ENCODE data around the gene JAKMIP1.

The JAKMIP1 gene

GRCh38 chr4:6048537-6048936 lies 151.8 kb downstream of the JAKMIP1 start:
- H3K27ac ChIP-seq = no peak overlapping the region
- H2AFZ ChIP-seq = no peak overlapping the region
- H3K9me3 ChIP-seq (ENCODE audit: control insufficient read depth, low read length) = no peaks in the 10 kb centered on the region
- no peak overlapping the region for H3K4me2 ChIP-seq (ENCODE audit: low read length)
- H3K79me2 ChIP-seq = no peaks in the 10 kb centered on the region
- no peak overlapping the region for H3K9ac ChIP-seq
- TF ChIP-seq CTCF (IDR thresholded peaks at IDR 0.05) = no peak
- no peaks in the 10 kb centered on the region for H3K36me3 ChIP-seq (ENCODE audit: control insufficient read depth, insufficient read depth, low read length)
- peaks cover 2% of the 10 kb centered on the region for H3K27me3 ChIP-seq (ENCODE audit: control insufficient read depth, insufficient read depth, low read length)
- no peaks in the 10 kb centered on the region for H3K4me1 ChIP-seq
- no peak overlapping the region for H3K4me3 ChIP-seq (ENCODE audit: low read depth, low read length)

GRCh38 chr4:6047130-6047673 lies 153.1 kb downstream of the JAKMIP1 start:
- no peaks in the 10 kb centered on the region for H3K4me1 ChIP-seq
- no peak overlapping the region for H3K4me3 ChIP-seq (ENCODE audit: low read depth, low read length)
- no peak overlapping the region for H3K4me2 ChIP-seq (ENCODE audit: low read length)
- no peaks in the 10 kb centered on the region for H3K79me2 ChIP-seq
- no peak overlapping the region for H3K9ac ChIP-seq
- no peak overlapping the region for H2AFZ ChIP-seq
- no peaks in the 10 kb centered on the region for H3K9me3 ChIP-seq (ENCODE audit: control insufficient read depth, low read length)
- H3K27ac ChIP-seq = no peak overlapping the region
- TF ChIP-seq CTCF (IDR thresholded peaks at IDR 0.05) = no peak
- peaks cover 2% of the 10 kb centered on the region for H3K27me3 ChIP-seq (ENCODE audit: control insufficient read depth, insufficient read depth, low read length)
- H3K36me3 ChIP-seq (ENCODE audit: control insufficient read depth, insufficient read depth, low read length) = no peaks in the 10 kb centered on the region

GRCh38 chr4:6046526-6047129 lies 153.7 kb downstream of the JAKMIP1 start:
- Histone ChIP-seq H3K9ac (no peak overlapping the region), H3K79me2 (no peaks in the 10 kb centered on the region), H3K4me1 (no peaks in the 10 kb centered on the region), H3K9me3 (ENCODE audit: control insufficient read depth, low read length) (no peaks in the 10 kb centered on the region), H3K27me3 (ENCODE audit: control insufficient read depth, insufficient read depth, low read length) (peaks cover 2% of the 10 kb centered on the region), H3K36me3 (ENCODE audit: control insufficient read depth, insufficient read depth, low read length) (no peaks in the 10 kb centered on the region), H3K4me2 (ENCODE audit: low read length) (no peak overlapping the region), H2AFZ (no peak overlapping the region), H3K27ac (no peak overlapping the region), H3K4me3 (ENCODE audit: low read depth, low read length) (no peak overlapping the region)
- TF ChIP-seq CTCF (IDR thresholded peaks at IDR 0.05) = no peak

GRCh38 chr4:6044805-6045204 lies 155.5 kb downstream of the JAKMIP1 start:
- H3K9me3 ChIP-seq (ENCODE audit: control insufficient read depth, low read length) = no peaks in the 10 kb centered on the region
- H3K4me1 ChIP-seq = no peaks in the 10 kb centered on the region
- no peaks in the 10 kb centered on the region for H3K79me2 ChIP-seq
- H3K36me3 ChIP-seq (ENCODE audit: control insufficient read depth, insufficient read depth, low read length) = no peaks in the 10 kb centered on the region
- no peak overlapping the region for H3K27ac ChIP-seq
- H2AFZ ChIP-seq = no peak overlapping the region
- H3K4me2 ChIP-seq (ENCODE audit: low read length) = no peak overlapping the region
- no peak for TF ChIP-seq CTCF (IDR thresholded peaks at IDR 0.05)
- no peak overlapping the region for H3K4me3 ChIP-seq (ENCODE audit: low read depth, low read length)
- peaks cover 2% of the 10 kb centered on the region for H3K27me3 ChIP-seq (ENCODE audit: control insufficient read depth, insufficient read depth, low read length)
- no peak overlapping the region for H3K9ac ChIP-seq

DNA sequence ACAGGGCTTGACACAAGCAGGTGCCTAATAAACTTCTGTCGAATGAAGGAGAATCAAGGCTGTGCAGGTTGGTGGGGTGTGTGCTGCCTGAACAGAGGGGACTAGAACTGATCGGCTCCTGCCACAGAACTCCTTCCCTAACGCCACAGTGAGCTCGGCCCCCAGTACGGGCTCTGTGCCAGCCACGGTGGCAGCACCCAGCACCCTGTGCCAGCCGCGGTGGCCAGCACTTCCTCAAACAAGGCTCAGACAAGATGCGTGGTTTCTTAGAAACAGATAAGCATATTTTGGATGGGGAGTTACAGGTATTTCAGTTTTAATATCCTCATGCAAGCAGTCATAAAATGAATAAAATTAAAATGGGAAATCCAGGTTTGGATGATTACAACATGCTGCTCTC lies 156.1 kb downstream of the JAKMIP1 start:
- Histone ChIP-seq H3K36me3 (ENCODE audit: control insufficient read depth, insufficient read depth, low read length) (no peaks in the 10 kb centered on the region), H3K27me3 (ENCODE audit: control insufficient read depth, insufficient read depth, low read length) (peaks cover 2% of the 10 kb centered on the region)
- no peak for TF ChIP-seq CTCF (IDR thresholded peaks at IDR 0.05)

More for the DNA sequence above, 156.1 kb downstream of the JAKMIP1 start:
- Histone ChIP-seq H3K27ac (no peak overlapping the region), H3K9ac (no peak overlapping the region), H3K4me3 (ENCODE audit: low read depth, low read length) (no peak overlapping the region), H3K79me2 (no peaks in the 10 kb centered on the region), H3K4me1 (no peaks in the 10 kb centered on the region), H3K4me2 (ENCODE audit: low read length) (no peak overlapping the region), H2AFZ (no peak overlapping the region), H3K9me3 (ENCODE audit: control insufficient read depth, low read length) (no peaks in the 10 kb centered on the region)

All from parathyroid adenoma (tissue), 2 donors.